ENCODE data around the gene TRIO.
A peak's percentile ranks its signal among the peaks of the same experiment; 100 is the strongest.

TRIO gene

DNA sequence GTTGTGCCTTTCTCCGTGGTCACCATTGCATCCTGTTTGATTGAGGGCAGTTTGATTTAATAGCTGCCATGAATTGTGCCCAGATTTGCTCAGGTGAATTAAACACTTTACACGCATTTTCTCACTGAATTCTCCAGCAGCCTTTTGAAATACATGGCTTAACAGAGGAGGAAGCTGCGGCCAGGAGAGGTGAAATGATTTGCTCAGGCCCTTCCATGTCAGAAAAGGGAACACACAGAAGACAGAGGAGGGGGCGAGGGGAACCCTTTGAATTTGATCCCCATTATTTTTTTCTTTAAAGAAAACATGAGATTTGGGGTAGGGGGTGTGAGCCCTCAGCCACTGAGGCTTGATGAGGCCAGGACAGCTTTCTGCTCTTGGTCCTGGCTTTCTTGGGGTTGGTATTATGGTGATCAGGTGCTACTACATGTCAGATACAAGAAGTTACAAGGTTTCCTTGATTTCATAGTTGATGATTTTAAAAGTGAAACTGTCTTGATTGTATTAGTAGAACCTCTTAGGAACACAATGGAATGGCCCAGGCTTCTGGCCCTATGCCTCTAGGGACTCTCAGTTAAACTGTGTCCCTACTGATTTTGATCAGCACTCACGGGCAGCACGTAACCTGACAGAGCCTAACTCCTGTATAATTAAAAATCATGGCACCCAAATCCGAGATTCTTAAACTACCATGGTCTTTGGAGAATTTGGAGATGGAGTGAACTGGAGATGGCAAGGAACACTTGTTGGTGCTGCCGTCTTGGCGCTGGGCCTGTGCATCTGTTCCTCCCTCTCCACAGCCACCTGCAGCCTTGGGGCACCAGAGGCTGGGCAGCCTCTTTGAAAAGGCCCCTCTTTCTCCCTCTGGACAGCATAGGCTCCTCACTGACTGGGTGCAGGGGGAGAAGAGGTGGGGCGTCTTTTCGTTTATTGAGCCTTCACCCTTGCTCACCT, 107.9 kb downstream of the TRIO start:
- no peak overlapping the region for H3K14ac ChIP-seq (ENCODE audit: low read length)
- H4K91ac ChIP-seq (ENCODE audit: low read depth, low read length, poor library complexity), result no peak overlapping the region
- H3K4me1 ChIP-seq (ENCODE audit: control insufficient read depth in 2 of 2, insufficient read depth in 1 of 2, low read depth in 1 of 2, low read length in 2 of 2), result peaks cover 24 to 31% of the 10 kb centered on the region in 2 donors
- no peak overlapping the region for H3K23ac ChIP-seq (ENCODE audit: low read depth, low read length, poor library complexity)
- H2AK5ac ChIP-seq (ENCODE audit: low read depth, low read length), result no peak overlapping the region
- no peak overlapping the region for H2BK120ac ChIP-seq (ENCODE audit: low read depth, low read length)
- H3K27ac ChIP-seq (replicated peaks; ENCODE audit: low read length), result no peak overlapping the region
- H3K36me3 ChIP-seq (replicated peaks in 1 of 2; ENCODE audit: control insufficient read depth in 2 of 2, insufficient read depth in 2 of 2, low read length in 2 of 2), result peaks cover 0 to 1% of the 10 kb centered on the region in 2 donors
- peaks cover 10% of the 10 kb centered on the region for H3K79me1 ChIP-seq (ENCODE audit: low read depth, low read length)
- H2AFZ ChIP-seq (ENCODE audit: low read length), result no peak overlapping the region
- H3K9me3 ChIP-seq (replicated peaks in 1 of 2; ENCODE audit: control insufficient read depth in 2 of 2, insufficient read depth in 1 of 2, low read depth in 1 of 2, low read length in 2 of 2), result peaks cover 1 to 38% of the 10 kb centered on the region in 2 donors
- DNase-seq (ENCODE audit: low spot score), result no peak
- no peak overlapping the region for H3K4me3 ChIP-seq (ENCODE audit: low read length in 2 of 2)
- H3K9ac ChIP-seq (ENCODE audit: low read depth, low read length, poor library complexity), result no peak overlapping the region
- no peak overlapping the region for H3K4me2 ChIP-seq (ENCODE audit: insufficient read depth, low read length, poor library complexity, severe bottlenecking)
- H2BK15ac ChIP-seq (ENCODE audit: low read length), result no peak overlapping the region
- no peak overlapping the region for H4K8ac ChIP-seq (ENCODE audit: low read depth, low read length)
- H3K18ac ChIP-seq (ENCODE audit: low read length), result no peak overlapping the region
- no peak overlapping the region for H2BK5ac ChIP-seq (ENCODE audit: low read length)
- no peak overlapping the region for H2BK12ac ChIP-seq (ENCODE audit: low read length)
- H3K27me3 ChIP-seq (ENCODE audit: control insufficient read depth in 3 of 3, insufficient read depth in 3 of 3, low read depth in 1 of 3, low read length in 3 of 3), result no peaks in the 10 kb centered on the region
- no CpG with 5 or more reads among the region's 11 CpGs for WGBS, 2 donors (ENCODE audit: extremely low coverage in 2 of 2, insufficient read length in 2 of 2, insufficient replicate concordance in 1 of 2)
- no peak overlapping the region for H3K4ac ChIP-seq (ENCODE audit: low read length)

GRCh38 chr5:14251733-14252132, 108.6 kb downstream of the TRIO start:
- Histone ChIP-seq H3K4me3 (ENCODE audit: low read length in 2 of 2) (no peak overlapping the region), H3K4ac (ENCODE audit: low read length) (no peak overlapping the region), H3K18ac (ENCODE audit: low read length) (no peak overlapping the region), H4K8ac (ENCODE audit: low read depth, low read length) (no peak overlapping the region), H2AFZ (ENCODE audit: low read length) (no peak overlapping the region), H2BK15ac (ENCODE audit: low read length) (no peak overlapping the region), H3K23ac (ENCODE audit: low read depth, low read length, poor library complexity) (no peak overlapping the region), H2BK5ac (ENCODE audit: low read length) (no peak overlapping the region), H3K9ac (ENCODE audit: low read depth, low read length, poor library complexity) (no peak overlapping the region), H3K14ac (ENCODE audit: low read length) (no peak overlapping the region), H3K9me3 (replicated peaks in 1 of 2; ENCODE audit: control insufficient read depth in 2 of 2, insufficient read depth in 1 of 2, low read depth in 1 of 2, low read length in 2 of 2) (peaks cover 3 to 45% of the 10 kb centered on the region in 2 donors), H3K36me3 (replicated peaks in 1 of 2; ENCODE audit: control insufficient read depth in 2 of 2, insufficient read depth in 2 of 2, low read length in 2 of 2) (peaks cover 0 to 1% of the 10 kb centered on the region in 2 donors), H3K4me2 (ENCODE audit: insufficient read depth, low read length, poor library complexity, severe bottlenecking) (no peak overlapping the region), H4K91ac (ENCODE audit: low read depth, low read length, poor library complexity) (no peak overlapping the region), H2AK5ac (ENCODE audit: low read depth, low read length) (no peak overlapping the region), H3K27me3 (ENCODE audit: control insufficient read depth in 3 of 3, insufficient read depth in 3 of 3, low read depth in 1 of 3, low read length in 3 of 3) (no peaks in the 10 kb centered on the region), H3K79me1 (ENCODE audit: low read depth, low read length) (peaks cover 12% of the 10 kb centered on the region), H3K4me1 (ENCODE audit: control insufficient read depth in 2 of 2, insufficient read depth in 1 of 2, low read depth in 1 of 2, low read length in 2 of 2) (peaks cover 17 to 26% of the 10 kb centered on the region in 2 donors), H2BK120ac (ENCODE audit: low read depth, low read length) (no peak overlapping the region), H3K27ac (replicated peaks; ENCODE audit: low read length) (no peak overlapping the region), H2BK12ac (ENCODE audit: low read length) (no peak overlapping the region)
- no peak for DNase-seq (ENCODE audit: low spot score)

GRCh38 chr5:14252793-14253192, 109.7 kb downstream of the TRIO start:
- H3K79me1 ChIP-seq (ENCODE audit: low read depth, low read length), result peaks cover 12% of the 10 kb centered on the region
- peak overlapping the region; percentile 11 for H3K18ac ChIP-seq (ENCODE audit: low read length)
- no peak overlapping the region for H3K14ac ChIP-seq (ENCODE audit: low read length)
- no peak overlapping the region for H3K4ac ChIP-seq (ENCODE audit: low read length)
- H3K36me3 ChIP-seq (replicated peaks in 1 of 2; ENCODE audit: control insufficient read depth in 2 of 2, insufficient read depth in 2 of 2, low read length in 2 of 2), result peaks cover 0 to 1% of the 10 kb centered on the region in 2 donors
- H2BK12ac ChIP-seq (ENCODE audit: low read length), result no peak overlapping the region
- H2AFZ ChIP-seq (ENCODE audit: low read length), result no peak overlapping the region
- no peak overlapping the region for H2BK120ac ChIP-seq (ENCODE audit: low read depth, low read length)
- WGBS, 2 donors (ENCODE audit: extremely low coverage in 2 of 2, insufficient read length in 2 of 2, insufficient replicate concordance in 1 of 2), result no CpG with 5 or more reads among the region's 4 CpGs
- peaks cover 14 to 27% of the 10 kb centered on the region in 2 donors for H3K4me1 ChIP-seq (ENCODE audit: control insufficient read depth in 2 of 2, insufficient read depth in 1 of 2, low read depth in 1 of 2, low read length in 2 of 2)
- no peak overlapping the region for H2BK15ac ChIP-seq (ENCODE audit: low read length)
- no peak overlapping the region for H3K27ac ChIP-seq (replicated peaks; ENCODE audit: low read length)
- H3K27me3 ChIP-seq (ENCODE audit: control insufficient read depth in 3 of 3, insufficient read depth in 3 of 3, low read depth in 1 of 3, low read length in 3 of 3), result no peaks in the 10 kb centered on the region
- DNase-seq (ENCODE audit: low spot score), result no peak
- no peak overlapping the region for H4K91ac ChIP-seq (ENCODE audit: low read depth, low read length, poor library complexity)
- H3K9ac ChIP-seq (ENCODE audit: low read depth, low read length, poor library complexity), result no peak overlapping the region
- H3K23ac ChIP-seq (ENCODE audit: low read depth, low read length, poor library complexity), result no peak overlapping the region
- no peak overlapping the region for H3K4me2 ChIP-seq (ENCODE audit: insufficient read depth, low read length, poor library complexity, severe bottlenecking)
- H3K9me3 ChIP-seq (replicated peaks in 1 of 2; ENCODE audit: control insufficient read depth in 2 of 2, insufficient read depth in 1 of 2, low read depth in 1 of 2, low read length in 2 of 2), result peaks cover 3 to 52% of the 10 kb centered on the region in 2 donors
- H2AK5ac ChIP-seq (ENCODE audit: low read depth, low read length), result no peak overlapping the region
- peak overlapping the region in 1 of 2 donors; percentile 49 for H3K4me3 ChIP-seq (ENCODE audit: low read length in 2 of 2)
- H2BK5ac ChIP-seq (ENCODE audit: low read length), result no peak overlapping the region
- H4K8ac ChIP-seq (ENCODE audit: low read depth, low read length), result no peak overlapping the region

DNA sequence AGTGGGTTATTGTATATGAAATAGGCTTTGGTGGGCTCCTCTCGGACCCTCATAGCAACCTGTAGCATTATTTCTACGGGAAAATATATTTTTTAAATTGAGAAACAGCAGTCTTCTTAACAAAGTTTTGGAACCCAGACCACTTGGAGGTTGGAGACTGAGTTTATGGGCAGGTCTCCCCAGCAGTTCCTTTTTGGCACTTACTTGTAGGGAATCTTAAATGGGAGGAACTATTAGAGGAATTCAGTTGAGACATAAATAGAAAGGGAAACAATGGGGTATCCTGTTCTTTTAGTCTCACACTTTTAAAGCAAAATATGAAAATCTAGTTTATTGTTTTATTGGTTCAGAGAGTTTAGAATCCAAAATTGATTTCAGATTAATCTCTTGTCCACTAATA, 111.5 kb downstream of the TRIO start:
- no peak overlapping the region for H3K4ac ChIP-seq (ENCODE audit: low read length)
- peaks cover 0 to 1% of the 10 kb centered on the region in 2 donors for H3K36me3 ChIP-seq (replicated peaks in 1 of 2; ENCODE audit: control insufficient read depth in 2 of 2, insufficient read depth in 2 of 2, low read length in 2 of 2)
- H2BK12ac ChIP-seq (ENCODE audit: low read length), result no peak overlapping the region
- no peak overlapping the region for H3K4me3 ChIP-seq (ENCODE audit: low read length in 2 of 2)
- H2AK5ac ChIP-seq (ENCODE audit: low read depth, low read length), result no peak overlapping the region
- no peak for DNase-seq (ENCODE audit: low spot score)
- H3K79me1 ChIP-seq (ENCODE audit: low read depth, low read length), result peaks cover 8% of the 10 kb centered on the region
- no peak overlapping the region for H3K23ac ChIP-seq (ENCODE audit: low read depth, low read length, poor library complexity)
- no peak overlapping the region for H3K4me2 ChIP-seq (ENCODE audit: insufficient read depth, low read length, poor library complexity, severe bottlenecking)
- no peak overlapping the region for H3K14ac ChIP-seq (ENCODE audit: low read length)
- H3K27ac ChIP-seq (replicated peaks; ENCODE audit: low read length), result no peak overlapping the region
- peaks cover 8 to 32% of the 10 kb centered on the region in 2 donors for H3K4me1 ChIP-seq (ENCODE audit: control insufficient read depth in 2 of 2, insufficient read depth in 1 of 2, low read depth in 1 of 2, low read length in 2 of 2)
- H4K8ac ChIP-seq (ENCODE audit: low read depth, low read length), result no peak overlapping the region
- H2BK15ac ChIP-seq (ENCODE audit: low read length), result no peak overlapping the region
- no peak overlapping the region for H3K9ac ChIP-seq (ENCODE audit: low read depth, low read length, poor library complexity)
- WGBS, 2 donors (ENCODE audit: extremely low coverage in 2 of 2, insufficient read length in 2 of 2, insufficient replicate concordance in 1 of 2), result no CpG with 5 or more reads among the region's 2 CpGs
- no peak overlapping the region for H2BK120ac ChIP-seq (ENCODE audit: low read depth, low read length)
- H2AFZ ChIP-seq (ENCODE audit: low read length), result no peak overlapping the region
- no peak overlapping the region for H3K18ac ChIP-seq (ENCODE audit: low read length)
- H3K27me3 ChIP-seq (ENCODE audit: control insufficient read depth in 3 of 3, insufficient read depth in 3 of 3, low read depth in 1 of 3, low read length in 3 of 3), result no peaks in the 10 kb centered on the region
- H2BK5ac ChIP-seq (ENCODE audit: low read length), result no peak overlapping the region
- H4K91ac ChIP-seq (ENCODE audit: low read depth, low read length, poor library complexity), result no peak overlapping the region
- H3K9me3 ChIP-seq (replicated peaks in 1 of 2; ENCODE audit: control insufficient read depth in 2 of 2, insufficient read depth in 1 of 2, low read depth in 1 of 2, low read length in 2 of 2), result peaks cover 3 to 64% of the 10 kb centered on the region in 2 donors

Measured in neuronal stem cell (in vitro differentiated cells).